GM19193 (cell line): ENCODE measurements around the gene BCAS3.

ENCODE experiments used
- POLR2A ChIP-seq: IDR thresholded peaks from 4 replicates; pipeline ENCODE4 v1.6.1; 2011; ENCODE audit not compliant: insufficient read depth, insufficient read length; ENCODE audit errors: extremely low read depth

BCAS3 gene

DNA sequence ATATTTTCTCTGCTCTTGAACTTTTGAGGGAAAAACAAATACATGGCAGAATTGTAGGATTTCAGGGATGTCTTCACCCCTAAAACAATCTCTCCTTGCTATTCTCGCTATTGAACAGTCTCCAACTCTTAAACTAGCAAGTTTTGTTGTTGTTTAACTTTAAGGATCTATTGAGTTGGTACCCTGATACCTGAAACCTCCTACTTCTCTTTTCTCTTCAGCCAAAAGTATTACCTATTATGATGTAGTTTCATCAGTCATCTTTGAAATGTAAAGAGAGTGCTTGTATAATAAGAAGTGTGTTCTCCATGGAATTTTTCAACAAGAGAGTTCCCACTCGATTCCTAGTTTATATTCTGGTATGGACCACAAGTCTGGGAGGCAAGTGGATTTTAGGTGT lies 510.4 kb downstream of the BCAS3 start:
- no peak for TF ChIP-seq POLR2A

GRCh38 chr17:61189968-61190367 lies 512.3 kb downstream of the BCAS3 start:
- TF ChIP-seq POLR2A: no peak

- TF ChIP-seq POLR2A: no peak
Observed at GRCh38 chr17:61196302-61196704, 518.7 kb downstream of the BCAS3 start.

- no peak for TF ChIP-seq POLR2A
Observed at GRCh38 chr17:61196799-61197198, 519.1 kb downstream of the BCAS3 start.

- no peak for TF ChIP-seq POLR2A
Observed at GRCh38 chr17:61199431-61200338, 522.0 kb downstream of the BCAS3 start.

DNA sequence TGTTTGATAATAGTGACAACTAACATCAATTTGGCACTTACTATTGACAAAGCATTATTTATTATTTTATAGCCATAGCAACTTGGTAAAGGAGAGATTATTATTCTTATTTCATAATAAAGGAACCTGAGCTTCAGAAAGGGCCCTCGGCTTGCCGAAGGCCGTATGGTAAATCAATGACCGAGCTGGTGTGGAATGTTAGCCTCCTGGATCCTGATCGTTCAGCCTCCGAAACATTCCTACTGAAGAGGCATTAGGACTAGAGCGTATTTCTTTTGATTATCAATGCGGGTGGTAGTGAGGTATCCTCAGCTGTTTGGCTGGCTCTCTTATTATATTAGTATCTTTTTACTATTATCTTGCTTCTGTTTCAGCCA lies 522.7 kb downstream of the BCAS3 start:
- no peak for TF ChIP-seq POLR2A

- TF ChIP-seq POLR2A: no peak
Observed at GRCh38 chr17:61201211-61201610, 523.6 kb downstream of the BCAS3 start.

DNA sequence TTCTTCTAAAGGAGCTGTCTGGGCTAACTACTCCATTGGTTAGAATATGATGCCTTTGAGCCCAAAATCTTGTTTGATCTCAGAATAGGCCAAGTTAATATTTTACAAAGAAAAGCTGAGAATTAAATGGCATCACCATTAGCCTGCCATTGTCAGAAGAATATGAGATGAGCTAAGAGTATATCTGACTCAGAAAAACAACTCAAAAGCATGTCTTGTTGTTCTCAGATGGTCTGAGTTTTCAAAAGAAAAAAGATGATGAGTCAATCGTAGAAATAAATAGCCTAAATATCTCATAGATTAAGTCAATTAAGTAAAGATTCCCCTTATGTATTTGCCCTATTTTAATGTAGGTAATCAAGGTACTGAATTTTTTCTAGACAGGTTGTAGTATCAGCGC lies 524.9 kb downstream of the BCAS3 start:
- TF ChIP-seq POLR2A: no peak

- no peak for TF ChIP-seq POLR2A
Observed at GRCh38 chr17:61203671-61204131, 526.0 kb downstream of the BCAS3 start.

DNA sequence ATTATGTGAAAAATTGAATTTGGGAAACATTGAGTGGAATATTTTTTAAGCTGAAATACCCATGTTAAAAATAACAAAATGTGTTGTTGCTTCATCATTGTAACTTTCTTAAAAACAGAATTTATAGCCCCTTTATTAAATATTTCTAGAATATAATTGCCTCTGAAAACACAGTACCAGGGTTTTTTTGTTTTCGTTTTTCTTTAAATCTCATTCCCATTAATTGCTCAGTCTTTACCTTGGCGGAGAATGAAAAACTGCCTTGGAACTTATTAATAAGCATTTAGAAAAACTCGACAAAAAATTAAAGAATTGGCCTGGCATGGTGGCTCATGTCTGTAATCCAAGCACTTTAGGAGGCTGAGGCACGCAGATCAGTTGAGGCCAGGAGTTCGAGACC lies 526.8 kb downstream of the BCAS3 start:
- no peak for TF ChIP-seq POLR2A

GRCh38 chr17:61205401-61205800 lies 527.8 kb downstream of the BCAS3 start:
- no peak for TF ChIP-seq POLR2A

- TF ChIP-seq POLR2A: no peak
Observed at GRCh38 chr17:61205931-61206330, 528.3 kb downstream of the BCAS3 start.

DNA sequence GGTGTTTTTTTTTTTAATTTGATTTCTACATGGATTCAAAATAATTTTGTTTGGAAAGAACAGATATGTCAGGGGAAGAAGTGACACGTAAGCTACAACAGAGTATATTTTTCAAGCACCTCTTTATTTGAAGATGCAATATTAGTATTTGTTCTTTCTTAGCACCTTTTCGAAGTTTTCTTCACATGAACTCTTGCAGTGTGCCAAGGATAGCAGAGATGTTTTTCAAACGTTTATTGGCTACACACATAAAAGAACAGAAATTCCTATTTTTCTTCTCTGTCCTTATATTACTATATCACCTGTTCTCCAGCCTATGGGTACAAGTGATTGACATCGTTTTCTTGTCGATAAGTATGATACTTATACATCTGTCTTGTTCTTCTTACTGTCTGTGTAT lies 529.3 kb downstream of the BCAS3 start:
- no peak for TF ChIP-seq POLR2A

GRCh38 chr17:61208301-61209105 lies 530.9 kb downstream of the BCAS3 start:
- no peak for TF ChIP-seq POLR2A

- no peak for TF ChIP-seq POLR2A
Observed at GRCh38 chr17:61209106-61209439, 531.4 kb downstream of the BCAS3 start.

DNA sequence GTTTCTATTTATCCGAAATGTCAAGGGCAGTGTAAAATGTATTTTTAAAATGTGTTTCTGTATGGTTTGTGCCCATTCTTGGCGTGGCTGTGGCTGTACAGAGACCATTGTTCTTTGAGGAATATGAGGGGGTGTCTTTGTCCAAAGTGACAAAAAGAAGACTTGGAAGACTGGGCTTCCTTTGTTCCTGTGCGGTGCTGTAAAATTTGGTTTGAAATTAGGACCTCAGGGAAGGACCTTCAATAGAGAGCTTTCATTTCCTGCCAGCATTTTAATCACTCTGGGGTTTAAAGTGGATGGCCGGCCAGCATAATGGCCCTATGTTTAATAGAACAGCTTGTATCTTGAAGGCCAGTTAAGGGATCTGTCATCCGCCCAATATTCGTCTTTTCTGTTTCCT lies 531.9 kb downstream of the BCAS3 start:
- no peak for TF ChIP-seq POLR2A

GRCh38 chr17:61211236-61211635 lies 533.6 kb downstream of the BCAS3 start:
- TF ChIP-seq POLR2A: no peak

DNA sequence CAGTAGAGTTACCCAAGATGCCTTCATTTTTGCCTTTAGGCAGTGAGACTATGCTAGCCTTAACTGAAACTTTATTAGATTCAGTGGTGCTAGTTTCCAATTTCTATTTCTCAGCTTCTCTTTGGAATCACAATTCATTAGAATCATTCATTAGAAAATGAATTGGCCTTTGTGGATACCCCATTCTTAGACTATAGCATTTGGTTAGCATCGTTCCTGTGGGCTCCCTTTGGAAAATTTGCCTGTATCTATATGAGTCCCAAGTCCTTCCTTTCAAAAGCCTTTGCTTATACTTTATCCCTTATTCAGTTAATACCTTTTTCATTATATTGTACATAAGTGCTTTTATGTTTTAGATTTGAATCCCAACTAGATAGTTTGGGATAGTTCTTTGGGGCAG lies 535.0 kb downstream of the BCAS3 start:
- no peak for TF ChIP-seq POLR2A
